Ovary (tissue), 3 donors: ENCODE data around the gene SRL.

ENCODE experiments used
- POLR2A ChIP-seq: fragments of 450-650 bp; IDR thresholded peaks from one replicate; pipeline ENCODE4 v1.6.1; 2017; ENCODE audit warnings: antibody characterized with exemption, mild to moderate bottlenecking, moderate library complexity
- TF ChIP-seq, protein P1 (sequence below), 3 donors: fragments of 450-650 bp in 2 of 3; fragments of 200-600 bp in 1 of 3; IDR thresholded peaks; one replicate each; pipeline versions ENCODE4 v1.5.1 to v1.8.0; 2016 to 2022; ENCODE audit warnings: antibody characterized with exemption in 3 of 3, mild to moderate bottlenecking in 1 of 3
- donor health status: DM: no; HTN: no; CAD: no.

DNA sequence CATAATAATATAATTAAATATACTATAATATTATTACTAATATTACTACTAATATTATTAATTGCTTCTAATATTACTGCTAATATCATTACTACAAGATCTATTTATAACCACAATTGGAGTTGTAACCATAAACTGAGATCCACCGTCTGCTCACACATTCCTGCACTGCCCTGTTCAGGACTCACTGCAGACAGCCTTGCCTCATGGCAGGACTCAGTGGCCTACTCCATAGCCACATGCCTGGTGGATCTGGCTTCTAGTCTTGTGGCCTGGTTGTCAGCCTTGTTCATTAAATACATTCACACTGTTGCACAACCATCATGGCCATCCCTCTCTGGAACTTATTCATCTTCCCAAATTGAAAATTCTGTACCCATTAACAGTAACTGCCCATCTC, 48.0 kb downstream of the SRL start:
- TF ChIP-seq, protein P1, sequence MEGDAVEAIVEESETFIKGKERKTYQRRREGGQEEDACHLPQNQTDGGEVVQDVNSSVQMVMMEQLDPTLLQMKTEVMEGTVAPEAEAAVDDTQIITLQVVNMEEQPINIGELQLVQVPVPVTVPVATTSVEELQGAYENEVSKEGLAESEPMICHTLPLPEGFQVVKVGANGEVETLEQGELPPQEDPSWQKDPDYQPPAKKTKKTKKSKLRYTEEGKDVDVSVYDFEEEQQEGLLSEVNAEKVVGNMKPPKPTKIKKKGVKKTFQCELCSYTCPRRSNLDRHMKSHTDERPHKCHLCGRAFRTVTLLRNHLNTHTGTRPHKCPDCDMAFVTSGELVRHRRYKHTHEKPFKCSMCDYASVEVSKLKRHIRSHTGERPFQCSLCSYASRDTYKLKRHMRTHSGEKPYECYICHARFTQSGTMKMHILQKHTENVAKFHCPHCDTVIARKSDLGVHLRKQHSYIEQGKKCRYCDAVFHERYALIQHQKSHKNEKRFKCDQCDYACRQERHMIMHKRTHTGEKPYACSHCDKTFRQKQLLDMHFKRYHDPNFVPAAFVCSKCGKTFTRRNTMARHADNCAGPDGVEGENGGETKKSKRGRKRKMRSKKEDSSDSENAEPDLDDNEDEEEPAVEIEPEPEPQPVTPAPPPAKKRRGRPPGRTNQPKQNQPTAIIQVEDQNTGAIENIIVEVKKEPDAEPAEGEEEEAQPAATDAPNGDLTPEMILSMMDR (IDR thresholded peaks at IDR 0.05), result no peak
- TF ChIP-seq POLR2A, result no peak
